Ishikawa (cell line): Measurements from ENCODE around the gene STXBP5.

Experiments
- CEBPB ChIP-seq: IDR thresholded peaks from 2 replicates; pipeline ENCODE4 v1.6.1; 2012
- CREB1 ChIP-seq: IDR thresholded peaks from 2 replicates; pipeline ENCODE4 v1.6.1; 2012; ENCODE audit warnings: low read depth
- EGR1 ChIP-seq: IDR thresholded peaks from 2 replicates; pipeline ENCODE4 v1.6.1; 2012
- EP300 ChIP-seq: IDR thresholded peaks from 2 replicates; pipeline ENCODE4 v1.6.1; 2012; ENCODE audit warnings: borderline replicate concordance
- FOXM1 ChIP-seq: IDR thresholded peaks from 2 replicates; pipeline ENCODE4 v1.6.1; 2012; ENCODE audit warnings: low read depth, borderline replicate concordance
- MAX ChIP-seq: IDR thresholded peaks from 2 replicates; pipeline ENCODE4 v1.6.1; 2012
- RAD21 ChIP-seq: IDR thresholded peaks from 2 replicates; pipeline ENCODE4 v1.6.1; 2012; ENCODE audit warnings: low read depth
- REST ChIP-seq: IDR thresholded peaks from 2 replicates; pipeline ENCODE4 v1.6.1; 2012; ENCODE audit warnings: low read depth, mild to moderate bottlenecking
- TAF1 ChIP-seq: IDR thresholded peaks from 2 replicates; pipeline ENCODE4 v1.6.1; 2012; ENCODE audit warnings: low read depth, mild to moderate bottlenecking
- TEAD4 ChIP-seq: IDR thresholded peaks from 2 replicates; pipeline ENCODE4 v1.6.1; 2012
- USF1 ChIP-seq: IDR thresholded peaks from 2 replicates; pipeline ENCODE4 v1.6.1; 2012
- YY1 ChIP-seq: IDR thresholded peaks from 2 replicates; pipeline ENCODE4 v1.6.1; 2012; ENCODE audit warnings: low read depth
- ZBTB7A ChIP-seq: IDR thresholded peaks from 2 replicates; pipeline ENCODE4 v1.6.1; 2012; ENCODE audit warnings: low read depth

- TF ChIP-seq MAX, result no peak
- TF ChIP-seq USF1, result no peak
- TF ChIP-seq EGR1, result no peak
- TF ChIP-seq FOXM1, result no peak
- no peak for TF ChIP-seq TAF1
- TF ChIP-seq RAD21, result no peak
- TF ChIP-seq EP300, result no peak
- TF ChIP-seq YY1, result no peak
- TF ChIP-seq TEAD4, result no peak
- TF ChIP-seq CEBPB, result no peak
- TF ChIP-seq CREB1, result no peak
- TF ChIP-seq REST, result no peak
- TF ChIP-seq ZBTB7A, result no peak
These were observed 49.8 kb upstream of the STXBP5 start for GRCh38 chr6:147154454-147154853.
